ENCODE data around the gene ORAI3.
A peak's percentile ranks its signal among the peaks of the same experiment; 100 is the strongest.

Gene ORAI3

GRCh38 chr16:30947859-30948666 is 805 bp upstream of the ORAI3 start:
- TF ChIP-seq, protein P1, sequence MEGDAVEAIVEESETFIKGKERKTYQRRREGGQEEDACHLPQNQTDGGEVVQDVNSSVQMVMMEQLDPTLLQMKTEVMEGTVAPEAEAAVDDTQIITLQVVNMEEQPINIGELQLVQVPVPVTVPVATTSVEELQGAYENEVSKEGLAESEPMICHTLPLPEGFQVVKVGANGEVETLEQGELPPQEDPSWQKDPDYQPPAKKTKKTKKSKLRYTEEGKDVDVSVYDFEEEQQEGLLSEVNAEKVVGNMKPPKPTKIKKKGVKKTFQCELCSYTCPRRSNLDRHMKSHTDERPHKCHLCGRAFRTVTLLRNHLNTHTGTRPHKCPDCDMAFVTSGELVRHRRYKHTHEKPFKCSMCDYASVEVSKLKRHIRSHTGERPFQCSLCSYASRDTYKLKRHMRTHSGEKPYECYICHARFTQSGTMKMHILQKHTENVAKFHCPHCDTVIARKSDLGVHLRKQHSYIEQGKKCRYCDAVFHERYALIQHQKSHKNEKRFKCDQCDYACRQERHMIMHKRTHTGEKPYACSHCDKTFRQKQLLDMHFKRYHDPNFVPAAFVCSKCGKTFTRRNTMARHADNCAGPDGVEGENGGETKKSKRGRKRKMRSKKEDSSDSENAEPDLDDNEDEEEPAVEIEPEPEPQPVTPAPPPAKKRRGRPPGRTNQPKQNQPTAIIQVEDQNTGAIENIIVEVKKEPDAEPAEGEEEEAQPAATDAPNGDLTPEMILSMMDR (IDR thresholded peaks at IDR 0.05; ENCODE audit: low read depth, low read length) = no peak
- H3K9me3 ChIP-seq (ENCODE audit: severe bottlenecking) = no peaks in the 10 kb centered on the region
- peak overlapping the region; percentile 61 for H3K4me3 ChIP-seq (ENCODE audit: low read depth, low read length)
- H3K27ac ChIP-seq = no peak overlapping the region
- peak; percentile 86 for DNase-seq
- H3K36me3 ChIP-seq = peaks cover 17% of the 10 kb centered on the region
- H3K27me3 ChIP-seq (ENCODE audit: insufficient read depth, low read depth, severe bottlenecking) = no peaks in the 10 kb centered on the region

DNA sequence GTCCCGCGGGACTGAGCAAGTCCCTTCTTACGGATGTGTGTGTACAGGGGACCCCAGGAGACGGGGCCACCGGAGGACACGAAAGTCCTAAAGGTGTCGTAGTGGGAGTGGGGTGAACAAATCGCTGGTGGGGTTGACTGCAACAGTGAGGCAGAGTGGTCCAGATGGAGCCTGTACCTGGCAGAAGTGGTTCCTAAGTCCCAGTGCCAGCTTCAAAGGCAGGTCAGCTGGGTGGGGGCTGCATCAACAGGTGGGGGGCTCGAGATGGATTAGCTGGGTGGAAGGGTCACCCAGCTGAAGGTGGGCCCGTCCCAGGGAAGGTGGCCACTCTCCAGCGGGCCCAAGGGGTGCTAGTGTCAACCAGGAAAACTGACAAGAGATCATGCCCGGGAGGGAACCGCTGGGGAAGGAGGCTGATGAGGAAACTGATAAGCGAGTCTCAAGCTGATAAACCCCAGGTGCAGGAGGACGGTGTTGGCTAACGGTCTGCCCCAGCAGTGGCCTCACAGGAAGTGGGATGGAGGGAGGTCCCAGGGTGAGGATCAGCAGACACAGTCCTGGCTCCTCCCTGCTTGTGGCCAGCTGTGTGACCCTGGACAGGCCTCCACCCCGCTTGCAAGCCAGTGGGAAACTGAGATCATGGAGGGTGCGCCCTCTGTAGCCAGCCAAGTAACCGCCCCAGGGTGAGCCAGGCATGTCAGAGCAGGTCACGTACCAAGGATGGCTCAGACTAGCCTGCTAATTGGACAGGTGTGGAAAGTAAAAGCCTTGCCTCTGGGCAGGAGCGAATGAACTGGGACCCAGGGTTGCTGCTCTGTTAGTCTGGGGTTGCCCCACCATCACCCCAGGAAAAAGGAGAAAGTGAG is 1.0 kb downstream of the ORAI3 start:
- TF ChIP-seq, protein P1 (IDR thresholded peaks at IDR 0.05; ENCODE audit: low read depth, low read length) = peak; percentile 27; the same call in 1 of the 2 replicates
- Histone ChIP-seq H3K27ac (no peak overlapping the region), H3K9me3 (ENCODE audit: severe bottlenecking) (no peaks in the 10 kb centered on the region), H3K4me3 (ENCODE audit: low read depth, low read length) (peak overlapping the region; percentile 61), H3K36me3 (peaks cover 6% of the 10 kb centered on the region), H3K27me3 (ENCODE audit: insufficient read depth, low read depth, severe bottlenecking) (no peaks in the 10 kb centered on the region)
- peak; percentile 79 for DNase-seq

- no peaks in the 10 kb centered on the region for H3K27me3 ChIP-seq (ENCODE audit: insufficient read depth, low read depth, severe bottlenecking)
- no peak overlapping the region for H3K27ac ChIP-seq
- DNase-seq = no peak
- H3K9me3 ChIP-seq (ENCODE audit: severe bottlenecking) = no peaks in the 10 kb centered on the region
- peaks cover 6% of the 10 kb centered on the region for H3K36me3 ChIP-seq
- TF ChIP-seq, protein P1 (IDR thresholded peaks at IDR 0.05; ENCODE audit: low read depth, low read length) = no peak
- no peak overlapping the region for H3K4me3 ChIP-seq (ENCODE audit: low read depth, low read length)
Measured at GRCh38 chr16:30950516-30951065, 1.7 kb downstream of the ORAI3 start.

GRCh38 chr16:30951193-30951592 is 2.3 kb downstream of the ORAI3 start:
- Histone ChIP-seq H3K4me3 (ENCODE audit: low read depth, low read length) (no peak overlapping the region), H3K27ac (no peak overlapping the region), H3K9me3 (ENCODE audit: severe bottlenecking) (no peaks in the 10 kb centered on the region), H3K36me3 (peaks cover 6% of the 10 kb centered on the region), H3K27me3 (ENCODE audit: insufficient read depth, low read depth, severe bottlenecking) (no peaks in the 10 kb centered on the region)
- no peak for DNase-seq
- TF ChIP-seq, protein P1 (IDR thresholded peaks at IDR 0.05; ENCODE audit: low read depth, low read length) = no peak

DNA sequence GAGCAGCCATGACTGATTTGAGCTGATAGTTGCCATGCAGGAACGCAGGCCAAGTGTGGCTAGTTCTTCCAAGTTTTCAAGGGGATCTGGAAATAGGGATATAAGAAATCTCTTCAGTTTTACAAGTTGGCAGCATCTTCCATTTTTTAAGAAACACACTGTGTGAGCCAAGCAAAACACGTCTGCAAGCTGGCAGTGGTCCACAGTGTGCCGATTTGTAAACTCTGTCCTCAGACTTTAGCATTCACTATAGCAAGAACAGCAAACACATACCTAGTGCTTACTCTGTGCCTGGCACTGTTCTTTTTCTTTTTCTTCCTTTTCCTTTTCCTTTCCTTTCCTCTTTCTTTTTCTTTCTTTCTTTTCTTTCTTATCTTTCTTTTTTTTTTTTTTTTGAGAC is 2.9 kb downstream of the ORAI3 start:
- Histone ChIP-seq H3K36me3 (peaks cover 3% of the 10 kb centered on the region; the same call in 1 of the 2 replicates), H3K27me3 (ENCODE audit: insufficient read depth, low read depth, severe bottlenecking) (no peaks in the 10 kb centered on the region), H3K4me3 (ENCODE audit: low read depth, low read length) (no peak overlapping the region), H3K27ac (no peak overlapping the region), H3K9me3 (ENCODE audit: severe bottlenecking) (no peaks in the 10 kb centered on the region)
- TF ChIP-seq, protein P1 (IDR thresholded peaks at IDR 0.05; ENCODE audit: low read depth, low read length) = no peak
- DNase-seq = no peak

All from WERI-Rb-1 (cell line).